ENCODE data around the gene ANKS1A.
A peak's percentile ranks its signal among the peaks of the same experiment; 100 is the strongest.

The ANKS1A gene

DNA sequence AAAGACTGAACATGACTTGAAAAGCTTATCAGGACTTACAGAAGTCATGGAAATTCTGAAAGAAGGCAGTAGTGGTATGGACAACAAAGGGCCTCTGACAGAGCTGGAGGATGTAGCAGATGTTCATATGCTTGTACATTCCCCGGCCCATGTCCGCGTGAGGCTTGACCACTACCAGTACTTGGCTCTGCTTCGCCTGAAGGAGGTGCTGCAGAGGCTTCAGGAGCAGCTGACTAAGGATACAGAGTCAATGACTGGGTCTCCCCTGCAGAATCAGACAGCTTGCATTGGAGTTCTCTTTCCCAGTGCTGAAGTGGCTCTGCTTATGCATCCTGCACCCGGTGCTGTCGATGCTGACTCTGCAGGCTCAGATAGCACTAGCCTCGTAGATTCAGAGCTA, 30.4 kb upstream of the ANKS1A start:
- FAIRE-seq (no peak), DNase-seq (ENCODE audit: insufficient read length, low spot score) (no peak)
- TF ChIP-seq, protein P1, sequence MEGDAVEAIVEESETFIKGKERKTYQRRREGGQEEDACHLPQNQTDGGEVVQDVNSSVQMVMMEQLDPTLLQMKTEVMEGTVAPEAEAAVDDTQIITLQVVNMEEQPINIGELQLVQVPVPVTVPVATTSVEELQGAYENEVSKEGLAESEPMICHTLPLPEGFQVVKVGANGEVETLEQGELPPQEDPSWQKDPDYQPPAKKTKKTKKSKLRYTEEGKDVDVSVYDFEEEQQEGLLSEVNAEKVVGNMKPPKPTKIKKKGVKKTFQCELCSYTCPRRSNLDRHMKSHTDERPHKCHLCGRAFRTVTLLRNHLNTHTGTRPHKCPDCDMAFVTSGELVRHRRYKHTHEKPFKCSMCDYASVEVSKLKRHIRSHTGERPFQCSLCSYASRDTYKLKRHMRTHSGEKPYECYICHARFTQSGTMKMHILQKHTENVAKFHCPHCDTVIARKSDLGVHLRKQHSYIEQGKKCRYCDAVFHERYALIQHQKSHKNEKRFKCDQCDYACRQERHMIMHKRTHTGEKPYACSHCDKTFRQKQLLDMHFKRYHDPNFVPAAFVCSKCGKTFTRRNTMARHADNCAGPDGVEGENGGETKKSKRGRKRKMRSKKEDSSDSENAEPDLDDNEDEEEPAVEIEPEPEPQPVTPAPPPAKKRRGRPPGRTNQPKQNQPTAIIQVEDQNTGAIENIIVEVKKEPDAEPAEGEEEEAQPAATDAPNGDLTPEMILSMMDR (IDR thresholded peaks at IDR 0.05; ENCODE audit: insufficient read depth, missing control alignments), result no peak

DNA sequence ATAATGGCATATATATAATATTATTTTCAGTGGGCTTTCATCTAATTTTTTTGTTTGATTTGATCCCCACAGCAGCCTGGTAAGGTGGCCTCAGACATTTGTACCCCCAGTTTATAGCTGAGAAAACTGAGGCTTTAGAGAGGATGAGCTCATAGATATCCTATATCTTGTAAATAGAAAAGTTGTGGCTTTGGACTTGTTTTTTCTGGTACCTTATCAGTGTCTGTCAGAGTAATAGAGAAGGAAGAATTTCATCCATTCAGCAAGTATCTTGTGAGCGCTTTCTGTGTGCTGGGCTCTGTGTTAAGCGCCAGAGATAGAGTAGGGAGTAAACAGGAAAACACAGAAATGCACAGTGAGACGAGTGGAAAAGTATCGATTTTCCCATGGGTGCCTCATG, 29.1 kb upstream of the ANKS1A start:
- TF ChIP-seq, protein P1 (IDR thresholded peaks at IDR 0.05; ENCODE audit: insufficient read depth, missing control alignments), result no peak
- FAIRE-seq (no peak), DNase-seq (ENCODE audit: insufficient read length, low spot score) (no peak)

DNA sequence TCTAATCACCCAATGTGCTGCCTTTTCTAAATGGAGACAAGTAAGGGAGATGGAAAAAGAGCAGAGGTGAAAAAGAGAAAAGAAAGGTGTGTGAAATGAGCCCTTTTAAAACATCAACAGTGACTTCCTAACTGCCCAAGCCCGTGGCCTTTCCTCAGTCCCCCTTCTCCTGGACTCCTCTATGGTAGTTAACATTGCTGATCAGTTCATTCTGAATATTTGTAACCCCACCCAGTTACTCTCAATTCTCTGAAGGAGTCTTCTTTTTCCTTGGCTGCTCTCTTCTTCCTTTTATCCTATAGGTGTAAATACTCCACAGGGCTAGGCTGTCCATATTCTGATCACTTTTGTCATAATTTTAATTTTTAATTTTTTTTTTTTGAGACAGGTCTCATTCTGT, 28.3 kb upstream of the ANKS1A start:
- no peak for FAIRE-seq
- DNase-seq (ENCODE audit: insufficient read length, low spot score), result no peak
- TF ChIP-seq, protein P1 (IDR thresholded peaks at IDR 0.05; ENCODE audit: insufficient read depth, missing control alignments), result no peak

DNA sequence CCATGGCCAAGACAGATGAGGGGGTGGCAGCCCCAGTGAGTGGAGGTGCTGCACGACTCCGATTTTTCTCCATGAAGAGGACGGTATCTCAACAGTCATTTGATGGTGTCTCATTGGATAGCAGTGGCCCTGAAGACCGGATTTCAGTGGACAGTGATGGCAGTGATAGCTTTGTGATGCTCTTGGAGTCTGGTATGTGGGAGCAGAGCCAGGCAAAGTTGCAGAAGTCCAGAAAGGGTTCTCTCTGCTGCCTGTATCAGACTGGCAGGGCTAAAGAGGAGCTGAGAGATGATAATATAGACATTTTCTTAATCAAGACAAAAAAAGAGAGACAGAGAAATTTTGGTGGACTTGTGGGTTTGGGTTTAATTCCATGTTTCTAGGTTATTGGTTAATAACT, 25.0 kb upstream of the ANKS1A start:
- FAIRE-seq (no peak), DNase-seq (ENCODE audit: insufficient read length, low spot score) (no peak)
- TF ChIP-seq, protein P1 (IDR thresholded peaks at IDR 0.05; ENCODE audit: insufficient read depth, missing control alignments), result no peak

DNA sequence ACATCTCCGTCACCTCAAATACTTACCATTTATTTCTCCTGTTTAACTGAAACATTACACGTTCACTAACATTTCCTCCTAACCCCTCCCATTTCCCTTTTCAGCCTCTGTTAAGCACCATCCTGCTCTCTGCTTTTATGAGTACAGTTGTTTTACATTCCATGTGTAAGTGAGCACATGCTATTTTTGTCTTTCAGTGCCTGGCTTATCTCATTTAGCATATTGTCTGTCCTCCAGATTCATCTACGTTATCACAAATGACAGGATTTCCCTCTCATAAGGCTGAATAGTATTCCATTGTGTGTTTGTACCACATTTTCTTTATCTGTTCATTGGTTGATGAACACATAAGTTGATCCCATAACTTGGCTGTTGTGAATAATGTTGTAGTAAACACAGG, 23.9 kb upstream of the ANKS1A start:
- DNase-seq (ENCODE audit: insufficient read length, low spot score) (no peak), FAIRE-seq (no peak)
- TF ChIP-seq, protein P1 (IDR thresholded peaks at IDR 0.05; ENCODE audit: insufficient read depth, missing control alignments), result no peak

DNA sequence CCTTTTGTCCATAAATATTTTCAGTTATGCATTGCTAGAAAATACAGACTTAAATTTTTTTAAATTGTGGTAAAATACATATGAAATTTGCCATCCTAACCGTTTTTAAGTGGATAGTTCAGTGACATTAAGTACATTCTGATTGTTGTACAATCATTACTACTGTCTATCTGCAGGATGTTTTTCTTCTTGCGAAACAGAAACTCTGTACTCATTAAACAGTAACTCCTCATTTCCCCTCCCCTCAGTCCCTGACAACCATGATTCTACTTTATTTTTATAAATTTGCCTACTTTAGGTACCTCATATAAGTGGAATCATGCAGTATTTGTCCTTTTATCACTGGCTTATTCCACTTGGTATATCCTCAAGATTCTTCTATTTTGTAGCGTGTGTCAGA, 22.5 kb upstream of the ANKS1A start:
- FAIRE-seq (no peak), DNase-seq (ENCODE audit: insufficient read length, low spot score) (no peak)
- TF ChIP-seq, protein P1 (IDR thresholded peaks at IDR 0.05; ENCODE audit: insufficient read depth, missing control alignments), result no peak

DNA sequence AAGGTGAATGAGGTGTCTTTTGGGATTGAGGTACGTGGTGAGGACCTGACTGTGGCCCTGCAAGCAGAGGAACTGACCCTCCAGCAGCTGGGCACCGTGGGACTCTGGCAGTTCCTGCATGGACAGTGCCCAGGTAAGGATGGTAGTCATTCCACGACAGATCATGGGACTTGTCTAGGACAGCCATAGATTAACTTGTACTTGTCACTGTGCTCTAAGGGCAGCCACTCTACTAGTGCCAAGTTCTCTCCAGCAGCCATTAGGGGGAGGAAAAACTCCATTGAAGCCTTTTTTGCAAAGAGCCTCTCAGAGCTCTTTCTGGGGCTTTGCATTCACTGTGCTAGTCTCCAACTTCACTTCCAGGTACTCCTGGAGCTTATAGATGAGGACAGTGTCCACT, 21.6 kb upstream of the ANKS1A start:
- TF ChIP-seq, protein P1 (IDR thresholded peaks at IDR 0.05; ENCODE audit: insufficient read depth, missing control alignments), result peak; percentile 16
- FAIRE-seq (no peak), DNase-seq (ENCODE audit: insufficient read length, low spot score) (no peak)
